Cortex of kidney (tissue), 1 donor: Measurements from ENCODE around the gene TP53I11.

ENCODE experiments used
- DNase-seq: peaks from one replicate; lab custom pipeline; 2025; lab: John Stamatoyannopoulos, UW

The TP53I11 gene

DNA sequence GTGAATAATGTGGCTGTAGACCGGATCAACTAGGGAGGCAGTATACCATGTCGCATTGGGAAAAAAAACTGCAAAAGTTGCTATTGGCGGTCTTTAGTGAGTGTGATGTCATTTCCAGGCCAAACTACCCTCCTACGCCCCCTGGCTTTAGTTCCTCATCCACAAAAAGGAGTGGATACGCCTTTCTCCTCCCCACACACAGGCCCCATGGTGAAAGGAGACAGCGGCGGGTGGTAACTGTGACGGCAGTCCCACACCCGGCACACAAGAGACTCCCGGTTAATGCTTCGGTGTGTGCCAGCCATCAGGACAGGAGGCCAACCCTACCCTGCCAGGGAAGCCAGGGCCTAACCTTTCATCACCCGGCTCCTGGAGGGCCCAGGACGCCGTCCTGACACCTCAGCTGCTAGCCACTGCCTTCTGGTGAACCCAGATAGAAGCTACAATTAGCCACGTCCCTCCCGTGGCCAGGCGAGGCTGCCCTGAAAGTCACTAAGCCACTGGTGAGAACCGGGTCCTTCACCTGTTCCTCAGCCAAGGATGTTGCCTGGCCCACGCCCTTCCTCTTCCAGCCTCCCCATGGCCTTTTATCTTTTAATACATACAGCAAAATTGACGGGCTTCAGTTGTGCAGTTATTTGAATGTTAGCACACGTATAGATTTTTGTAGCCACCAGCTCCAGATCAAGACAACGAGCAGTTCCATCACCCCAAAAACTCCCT lies 10.8 kb downstream of the TP53I11 start:
- DNase-seq: no peak

DNA sequence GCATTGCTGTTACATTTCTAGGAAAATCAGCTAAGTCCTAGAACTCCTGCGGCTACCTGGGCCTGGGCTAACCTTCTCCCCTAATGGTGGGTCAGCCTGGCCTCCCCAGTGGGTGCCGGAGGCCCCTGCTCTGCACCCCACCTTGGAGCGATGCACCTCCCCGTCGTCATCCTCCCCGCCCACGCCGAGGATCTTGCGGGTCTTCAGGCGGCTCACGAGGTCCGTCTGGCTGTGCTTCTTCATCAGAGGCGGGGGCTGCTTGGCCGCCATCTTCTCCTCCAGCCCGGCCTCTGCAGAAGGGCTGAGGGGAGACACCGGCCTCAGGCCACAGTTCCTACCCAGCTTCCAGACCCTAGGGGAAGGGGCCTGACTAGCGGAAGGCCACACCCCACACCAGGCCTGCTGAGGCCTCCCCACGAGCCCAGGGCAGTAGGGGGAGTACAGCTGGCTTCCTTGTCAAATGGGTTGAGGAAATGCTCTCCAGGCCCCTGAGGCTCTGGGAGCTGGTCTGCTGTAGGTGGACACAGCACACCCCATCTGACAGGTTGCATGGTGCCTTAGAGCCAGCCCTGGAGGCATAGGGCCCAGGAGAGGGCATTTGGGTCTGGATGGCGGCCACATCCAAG lies 12.5 kb downstream of the TP53I11 start:
- DNase-seq: no peak

DNA sequence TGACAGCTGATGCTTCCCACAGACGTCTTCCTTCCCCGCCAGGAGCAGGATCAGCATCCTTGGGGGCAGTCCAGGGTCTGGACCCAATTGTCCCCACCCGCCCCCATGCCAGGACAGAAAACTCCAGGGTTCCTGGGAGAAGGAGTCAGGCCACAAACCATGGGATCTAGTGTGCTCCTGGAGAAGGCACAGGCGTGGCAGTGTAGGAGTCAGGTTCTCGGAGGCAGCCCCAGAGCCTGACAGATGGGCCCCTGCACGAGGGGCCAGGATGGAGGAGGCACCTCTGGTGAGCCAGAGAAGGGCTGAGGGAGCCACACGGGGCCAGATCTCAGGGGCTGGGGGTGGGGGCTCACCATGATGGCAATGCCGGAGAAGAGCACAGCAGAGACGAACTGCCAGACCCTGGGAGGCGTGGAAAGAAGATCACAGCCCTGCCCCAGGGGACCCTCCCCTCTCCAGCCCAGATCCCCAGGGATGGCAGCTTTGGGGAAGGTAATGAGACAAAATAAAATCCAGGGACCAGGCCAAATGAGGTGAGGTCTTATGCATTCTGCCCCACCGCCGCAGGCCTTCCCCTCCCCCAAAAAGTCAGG lies 13.6 kb downstream of the TP53I11 start:
- DNase-seq: no peak

DNA sequence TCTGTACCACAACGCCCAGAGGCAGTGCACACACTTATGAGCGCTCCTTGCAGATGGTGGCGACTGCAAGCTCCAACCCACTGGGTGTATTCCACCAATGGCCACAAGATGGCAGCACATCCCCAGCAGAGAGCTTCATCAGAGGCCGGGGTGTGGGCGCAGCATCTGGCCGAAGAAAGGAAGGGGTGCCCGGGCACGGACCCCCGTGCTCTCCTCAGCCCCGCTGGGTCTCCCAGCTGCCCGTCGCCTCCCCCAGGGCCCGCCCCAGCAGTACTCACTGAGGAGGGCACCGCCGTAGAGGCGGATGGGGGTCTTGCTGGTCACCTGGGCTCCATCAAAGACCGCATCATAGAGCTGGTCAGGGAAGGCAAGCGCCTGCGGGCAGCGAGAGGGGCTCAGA lies 14.2 kb downstream of the TP53I11 start:
- no peak for DNase-seq

DNA sequence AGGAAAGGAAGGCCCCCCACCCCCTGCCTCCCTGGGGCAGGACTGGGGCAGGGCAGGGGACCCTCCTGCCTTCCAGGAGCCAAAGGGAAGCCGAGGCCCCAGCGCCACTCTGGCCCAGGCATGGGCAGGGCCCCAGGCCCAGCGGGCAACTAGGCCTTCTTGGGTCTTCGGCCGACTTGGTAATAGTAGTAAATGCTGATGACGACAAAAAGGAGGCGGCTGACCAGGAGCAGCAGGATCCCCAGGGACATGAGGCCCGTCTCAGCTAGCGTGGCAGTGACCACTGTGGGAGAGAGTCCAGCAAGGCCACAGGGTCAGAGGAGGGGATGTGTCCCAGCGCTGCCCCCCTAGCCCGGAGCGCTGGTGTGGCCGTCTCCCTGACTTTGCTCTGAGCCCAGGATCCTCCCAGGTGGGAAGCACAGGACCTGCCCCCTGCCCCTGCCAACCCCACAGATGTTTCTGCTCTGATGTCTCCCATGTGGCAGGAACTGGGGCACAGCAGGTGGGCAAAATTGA lies 15.9 kb downstream of the TP53I11 start:
- DNase-seq: no peak

DNA sequence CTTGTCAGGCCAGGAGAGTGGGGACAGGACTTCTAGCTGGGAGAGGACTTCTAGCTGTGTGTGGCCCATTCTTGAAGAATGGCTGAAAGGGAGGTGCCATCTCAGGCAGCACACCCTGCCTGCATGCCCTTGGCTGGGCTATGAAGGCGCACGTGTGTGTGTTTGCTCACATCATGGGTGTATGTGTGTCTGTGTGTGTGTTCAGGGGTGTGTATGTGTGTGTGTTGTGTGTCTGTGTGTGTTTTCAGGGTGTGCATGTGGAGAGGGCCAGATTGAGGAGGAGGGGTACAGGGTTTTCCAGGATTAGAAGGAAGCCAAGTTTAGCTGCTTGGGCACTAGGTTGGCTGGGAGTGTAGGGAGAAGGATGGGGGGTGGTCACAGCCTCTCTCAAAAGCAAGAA lies 16.6 kb downstream of the TP53I11 start:
- no peak for DNase-seq

DNA sequence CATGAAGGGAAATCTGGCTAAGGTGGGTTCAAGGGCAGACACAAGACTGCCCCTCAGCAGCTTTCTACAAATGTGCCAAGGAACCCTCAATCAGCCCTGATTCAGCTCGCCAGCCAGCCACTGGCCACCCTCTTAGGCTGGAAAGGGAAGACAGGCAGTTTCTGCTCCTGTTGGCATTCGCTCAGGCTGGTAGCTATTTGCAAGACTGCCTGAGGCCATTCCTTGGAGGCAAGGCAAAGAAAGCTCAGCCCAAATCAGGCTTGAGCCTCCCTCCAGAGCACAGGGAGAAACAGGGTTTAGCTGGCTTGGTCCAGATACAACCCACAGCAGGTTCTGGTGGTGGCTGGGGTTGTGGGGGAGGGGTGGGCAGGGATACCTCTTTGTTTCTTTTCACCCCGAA lies 19.2 kb downstream of the TP53I11 start:
- DNase-seq: no peak

DNA sequence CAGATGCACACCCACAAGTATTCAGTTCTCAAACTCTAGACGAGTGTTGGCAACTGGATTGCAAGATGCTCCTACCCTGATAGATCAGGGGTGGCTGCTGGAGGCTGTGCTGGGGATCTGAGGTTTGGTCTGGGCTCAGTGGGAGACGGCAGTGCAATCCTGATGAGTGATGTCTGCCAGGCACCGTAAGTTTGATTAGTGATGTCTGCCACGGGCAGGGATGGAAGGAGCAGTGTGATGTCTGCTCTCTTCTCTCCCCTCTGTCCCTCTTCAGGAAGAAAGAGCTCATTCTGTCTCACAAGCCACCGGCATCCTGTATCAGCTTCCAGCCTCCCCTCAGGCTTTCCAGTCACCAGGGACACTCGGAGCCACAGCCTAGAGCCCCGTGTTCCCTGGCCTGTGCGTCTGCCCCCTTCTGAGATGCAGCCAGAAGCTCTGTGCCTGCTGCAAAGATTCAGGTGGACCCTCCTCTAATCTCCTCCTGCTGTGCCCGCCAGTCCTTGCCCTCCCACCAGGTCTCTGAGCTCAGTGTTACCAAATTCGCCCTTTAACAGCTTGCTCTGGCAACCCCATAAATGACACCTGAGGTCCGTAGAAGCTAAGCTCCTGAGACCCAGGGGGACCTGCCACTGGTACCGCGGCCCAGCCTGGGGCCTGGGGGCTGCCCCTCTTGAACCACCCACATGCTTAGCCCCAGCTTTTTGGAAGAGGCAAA lies 19.9 kb downstream of the TP53I11 start:
- no peak for DNase-seq

DNA sequence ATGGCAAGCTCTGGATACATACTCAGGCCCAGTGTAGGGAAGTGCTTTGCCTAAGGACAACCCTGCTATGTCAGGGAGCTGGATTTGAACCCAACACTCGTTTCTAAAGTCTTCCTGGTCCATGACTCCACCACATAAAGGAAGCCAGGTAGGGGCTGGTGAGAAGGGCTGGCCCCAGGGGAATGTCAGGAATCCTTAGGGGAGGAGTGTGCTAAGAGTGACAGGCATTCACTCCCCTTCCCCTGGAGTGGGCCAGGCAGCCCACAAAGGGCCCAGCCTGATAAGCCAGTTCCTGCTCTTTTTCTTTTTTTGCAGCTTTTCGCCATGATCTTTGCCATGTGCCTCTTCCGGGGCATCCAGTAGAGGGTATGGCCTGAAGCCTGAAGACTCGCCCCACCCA lies 21.9 kb downstream of the TP53I11 start:
- DNase-seq: no peak

DNA sequence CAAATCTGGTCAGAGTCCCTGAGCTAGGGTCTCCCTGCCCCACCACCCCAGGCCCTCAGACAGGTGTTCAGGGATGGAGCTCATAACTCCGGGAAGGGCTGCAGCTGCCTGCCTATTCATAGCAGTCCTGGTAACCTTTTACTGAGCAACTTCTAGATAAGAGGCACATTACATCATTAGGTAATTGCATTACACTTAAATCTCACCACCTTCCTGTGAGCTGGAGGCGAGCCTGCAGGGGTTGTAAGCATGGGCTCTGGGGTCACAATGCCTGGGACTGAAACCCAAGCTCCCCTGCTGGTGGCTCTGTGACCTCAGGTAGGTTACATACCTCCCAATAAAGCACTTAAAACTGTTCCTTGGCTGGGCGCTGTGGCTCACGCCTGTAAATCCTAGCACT lies 22.5 kb downstream of the TP53I11 start:
- DNase-seq: no peak

DNA sequence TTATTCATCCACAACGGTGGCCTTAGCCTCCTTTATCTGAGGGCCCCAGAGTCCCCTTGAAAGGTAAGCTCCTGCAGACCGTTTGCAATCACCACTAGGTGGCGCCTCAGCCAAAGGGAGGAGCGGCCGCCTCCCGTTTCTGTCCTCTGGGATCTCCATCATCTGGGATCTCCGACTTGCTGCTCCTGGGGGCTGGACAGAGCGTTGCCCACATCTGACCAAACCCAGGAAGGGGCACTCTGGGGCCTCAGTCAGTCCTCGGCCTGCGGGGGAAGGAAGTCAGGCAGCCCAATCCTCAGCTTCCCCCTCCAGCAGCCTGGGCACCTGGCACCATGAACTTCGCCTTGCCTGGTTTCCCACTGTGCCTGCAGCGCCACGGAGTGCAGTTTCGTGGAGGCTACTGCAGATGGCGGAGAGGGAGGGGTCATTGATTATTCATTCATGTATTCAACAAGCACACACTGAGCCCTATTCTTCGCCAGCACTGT lies 23.5 kb downstream of the TP53I11 start:
- DNase-seq: no peak

DNA sequence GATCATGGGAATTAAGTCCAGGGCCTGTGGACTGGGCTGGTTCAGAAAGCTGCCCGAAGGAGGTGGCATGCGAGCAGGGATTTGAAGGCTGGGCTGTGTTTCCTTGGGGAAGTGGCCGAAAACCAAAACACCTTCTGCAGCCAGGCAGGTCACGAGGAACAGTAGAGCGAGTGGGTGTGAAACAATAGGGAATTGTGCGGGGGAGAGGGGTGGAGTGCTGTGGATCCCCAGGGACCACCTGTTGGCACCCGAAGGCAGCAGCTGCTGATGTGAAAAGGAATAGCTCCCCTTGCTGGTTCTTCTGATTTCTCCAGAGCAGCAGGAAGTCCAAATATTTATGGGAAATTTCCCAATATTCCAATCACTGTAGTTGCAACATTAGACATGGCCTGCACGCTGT lies 24.6 kb downstream of the TP53I11 start:
- DNase-seq: no peak

DNA sequence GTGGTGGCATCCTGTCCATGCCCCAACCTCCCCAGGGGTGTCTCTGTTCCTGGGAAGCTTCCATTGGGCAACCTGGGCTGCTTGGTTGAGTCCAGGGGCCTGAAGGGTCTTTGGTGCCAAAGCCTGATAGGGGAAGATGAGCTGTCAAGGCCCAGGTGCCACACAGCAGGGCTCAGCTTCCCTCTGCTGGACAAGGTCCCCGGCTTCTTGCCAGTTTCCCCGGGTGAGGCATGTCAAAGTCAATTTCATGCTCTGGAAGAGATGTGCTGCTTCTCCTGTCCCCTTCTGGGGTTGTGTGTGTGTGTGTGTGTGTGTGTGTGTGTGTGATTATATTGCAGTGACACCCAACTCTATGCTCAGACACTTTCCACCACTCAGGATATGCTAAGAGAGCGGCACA lies 26.9 kb downstream of the TP53I11 start:
- DNase-seq: no peak

DNA sequence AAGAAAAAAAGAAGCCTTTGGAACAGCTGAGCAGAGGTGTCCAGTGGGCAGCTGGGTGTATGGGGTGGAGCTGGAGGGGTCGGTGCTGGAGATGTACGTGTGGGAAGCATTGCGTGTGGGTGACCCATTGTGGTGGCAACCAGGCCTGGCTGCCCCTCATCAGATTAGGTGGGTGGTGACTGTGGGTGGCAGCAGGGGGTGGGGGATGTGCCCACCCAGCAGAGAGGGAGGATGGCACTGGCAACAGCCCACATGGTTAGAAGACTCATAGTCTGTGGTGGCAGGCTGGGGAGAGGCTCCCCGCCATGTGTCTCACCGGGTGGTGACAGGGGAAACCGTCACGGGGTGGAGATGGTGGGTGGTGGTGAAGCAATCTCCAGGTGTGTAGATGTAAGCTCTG lies 27.6 kb downstream of the TP53I11 start:
- DNase-seq: no peak

DNA sequence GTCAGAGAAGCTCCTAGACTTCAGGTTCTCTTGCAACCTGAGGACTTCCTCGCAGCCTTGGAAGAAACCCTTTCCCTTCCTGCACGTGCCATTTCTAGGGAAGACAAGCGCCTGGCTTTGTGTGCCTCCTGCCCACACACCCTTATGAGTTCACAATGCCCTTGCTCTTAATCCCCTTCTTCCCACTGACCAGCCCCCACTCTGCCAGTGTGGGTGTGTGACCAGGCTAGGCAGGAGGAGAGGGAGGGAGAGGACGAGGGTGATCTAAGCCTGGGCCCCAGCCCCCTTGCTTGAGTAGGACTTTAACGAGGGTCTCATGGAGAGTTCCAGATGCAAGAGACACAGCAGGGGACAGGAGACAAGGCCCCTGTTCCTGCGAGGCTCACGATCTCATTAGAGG lies 30.2 kb downstream of the TP53I11 start:
- no peak for DNase-seq

DNA sequence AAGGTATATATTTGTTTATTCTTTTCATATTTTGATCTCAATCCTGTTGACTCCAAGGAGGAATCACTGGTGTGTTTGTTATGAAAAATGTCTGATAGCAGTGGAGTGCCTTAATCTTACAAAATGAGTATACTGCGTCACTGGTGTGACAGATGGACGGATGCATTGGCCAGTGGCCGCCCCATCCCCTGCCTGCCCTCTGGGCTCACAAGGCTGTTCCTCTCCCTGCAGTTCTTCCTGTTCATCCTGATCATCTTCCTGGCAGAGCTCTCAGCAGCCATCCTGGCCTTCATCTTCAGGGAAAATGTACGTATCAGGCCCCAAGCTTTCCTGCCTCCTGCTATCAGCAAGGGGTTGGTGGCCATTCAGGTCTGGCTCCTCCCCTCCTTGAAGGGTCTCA lies 32.9 kb downstream of the TP53I11 start:
- no peak for DNase-seq

DNA sequence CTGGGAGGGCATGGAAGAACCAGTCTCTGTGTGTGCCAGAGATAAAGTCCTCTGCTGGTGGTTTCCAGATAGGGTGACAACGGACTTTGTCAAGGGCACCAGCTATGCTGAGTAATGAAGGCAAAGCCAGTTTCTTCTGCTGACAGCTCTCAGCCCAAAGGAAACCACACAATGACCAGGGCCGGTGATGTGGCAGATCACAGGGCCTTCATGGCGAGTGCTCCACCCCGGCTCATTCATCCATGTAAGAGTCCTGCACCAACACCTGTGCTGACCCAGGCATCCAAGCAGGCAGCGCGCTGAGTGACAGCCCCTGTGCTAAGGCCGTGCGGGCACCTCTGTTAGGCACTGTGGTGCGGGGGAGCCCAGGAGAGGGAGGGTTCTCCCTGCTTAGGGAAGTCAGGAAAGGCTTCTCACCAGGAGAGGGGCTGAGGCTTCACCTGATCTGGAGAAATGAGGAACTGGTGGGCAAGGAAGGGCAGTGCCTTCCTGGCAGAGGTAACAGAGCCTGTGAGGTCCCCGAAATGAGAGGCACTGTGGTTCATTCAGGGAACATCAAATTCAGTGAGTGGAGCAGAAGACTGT lies 33.8 kb downstream of the TP53I11 start:
- no peak for DNase-seq

DNA sequence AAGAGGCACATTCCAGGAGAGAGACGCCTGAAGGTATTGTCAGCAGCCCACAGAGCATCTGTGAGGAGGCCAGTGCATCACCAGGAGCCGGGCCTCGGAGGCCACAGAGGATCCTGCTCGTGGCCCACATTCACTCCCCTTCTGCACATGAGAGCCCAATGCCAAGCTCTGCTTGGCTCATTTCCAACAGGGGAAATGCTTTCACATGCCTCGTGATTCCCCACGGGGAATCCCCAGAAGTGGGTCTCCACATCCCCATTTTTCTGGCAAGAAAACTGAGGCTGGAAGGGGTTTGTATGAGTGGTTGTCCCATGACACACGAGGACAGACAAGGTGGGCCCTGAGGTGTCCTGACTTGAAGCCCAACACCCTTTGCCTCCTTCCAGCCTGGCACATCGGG lies 34.4 kb downstream of the TP53I11 start:
- no peak for DNase-seq

DNA sequence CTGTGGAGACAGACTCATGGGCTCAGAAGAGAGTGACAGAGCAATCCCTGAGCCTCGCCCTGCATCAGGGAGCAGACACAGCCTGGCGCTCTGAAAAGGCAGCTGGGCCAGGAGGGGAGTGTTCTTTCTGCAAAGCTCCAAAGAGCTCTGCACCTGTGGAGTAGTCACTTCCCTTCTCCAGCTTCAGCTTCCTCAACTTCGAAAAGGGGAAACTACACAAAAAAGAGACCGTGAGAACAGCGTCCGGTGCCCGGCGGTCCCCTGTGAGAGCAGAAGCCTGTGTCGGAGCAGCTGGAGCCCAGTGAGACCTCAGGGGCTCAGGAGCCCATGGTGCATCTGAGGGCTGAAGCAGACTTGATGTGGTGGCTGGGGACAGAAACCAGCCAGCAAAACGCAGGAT lies 35.1 kb downstream of the TP53I11 start:
- DNase-seq: no peak

DNA sequence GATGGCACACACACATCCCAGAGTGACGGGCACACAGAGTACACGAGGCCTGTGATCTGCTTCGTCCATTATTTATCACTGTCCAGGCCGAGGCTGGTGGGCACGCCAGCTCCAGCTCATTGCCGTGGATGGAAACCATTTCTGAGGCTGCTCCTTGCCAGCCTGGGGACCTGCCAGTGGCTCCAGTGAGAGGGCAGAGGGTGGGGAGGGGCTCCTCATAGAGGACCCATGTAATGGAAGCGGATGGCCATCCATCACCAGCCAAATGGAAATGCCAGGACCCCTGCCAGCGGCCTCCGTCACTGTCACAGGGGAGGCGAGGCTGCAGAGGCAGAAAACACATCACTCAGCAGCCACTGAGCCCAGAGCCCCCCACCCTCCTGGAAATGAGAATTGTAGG lies 35.7 kb downstream of the TP53I11 start:
- no peak for DNase-seq

DNA sequence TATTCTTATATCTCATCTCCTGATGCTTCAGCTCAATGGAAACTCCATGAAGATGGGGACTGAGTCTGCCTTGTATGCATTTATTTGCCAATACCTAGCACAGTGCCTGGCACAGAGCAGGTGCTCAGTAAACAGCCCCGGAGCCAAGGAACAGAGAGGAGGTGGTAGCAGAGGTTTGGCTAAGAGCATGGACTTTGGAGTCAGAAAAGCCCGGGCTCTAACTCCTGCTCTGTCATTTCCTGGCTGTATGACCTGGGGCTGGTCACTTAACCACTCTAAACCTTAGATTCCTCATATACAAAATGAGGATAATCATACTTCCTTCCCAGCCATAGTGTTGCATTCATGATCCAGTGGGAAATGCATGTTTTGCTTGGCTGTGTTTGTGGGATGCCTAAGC lies 36.6 kb downstream of the TP53I11 start:
- DNase-seq: no peak

DNA sequence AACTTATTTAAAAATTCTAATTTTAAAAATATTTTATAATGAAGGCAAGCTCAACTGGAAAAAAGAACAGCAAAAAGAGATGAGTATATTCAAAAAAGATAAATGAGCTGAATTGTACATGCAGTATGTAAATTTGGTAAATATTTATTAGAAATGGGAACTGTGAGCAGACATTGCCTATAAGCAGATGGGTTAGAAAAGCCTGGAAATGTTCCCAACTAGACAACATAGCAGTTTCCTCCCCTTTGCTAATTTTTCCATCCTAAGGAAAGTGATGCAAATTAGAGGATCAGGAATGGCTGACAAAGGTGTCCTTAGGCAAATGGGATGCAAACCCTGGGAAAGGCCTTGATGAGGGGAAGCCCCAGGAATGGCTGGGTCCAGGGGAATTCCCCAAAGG lies 37.2 kb downstream of the TP53I11 start:
- no peak for DNase-seq
